ENCODE data around the gene OMD.
"Not testable (repeated sequence)": the region's sequence is repeated elsewhere in the genome, so short reads cannot be mapped to it uniquely, and the experiment has no call there.

The OMD gene

GRCh38 chr9:92411157-92411556 lies 13.1 kb downstream of the OMD start:
- DNase-seq: not testable (repeated sequence)

DNA sequence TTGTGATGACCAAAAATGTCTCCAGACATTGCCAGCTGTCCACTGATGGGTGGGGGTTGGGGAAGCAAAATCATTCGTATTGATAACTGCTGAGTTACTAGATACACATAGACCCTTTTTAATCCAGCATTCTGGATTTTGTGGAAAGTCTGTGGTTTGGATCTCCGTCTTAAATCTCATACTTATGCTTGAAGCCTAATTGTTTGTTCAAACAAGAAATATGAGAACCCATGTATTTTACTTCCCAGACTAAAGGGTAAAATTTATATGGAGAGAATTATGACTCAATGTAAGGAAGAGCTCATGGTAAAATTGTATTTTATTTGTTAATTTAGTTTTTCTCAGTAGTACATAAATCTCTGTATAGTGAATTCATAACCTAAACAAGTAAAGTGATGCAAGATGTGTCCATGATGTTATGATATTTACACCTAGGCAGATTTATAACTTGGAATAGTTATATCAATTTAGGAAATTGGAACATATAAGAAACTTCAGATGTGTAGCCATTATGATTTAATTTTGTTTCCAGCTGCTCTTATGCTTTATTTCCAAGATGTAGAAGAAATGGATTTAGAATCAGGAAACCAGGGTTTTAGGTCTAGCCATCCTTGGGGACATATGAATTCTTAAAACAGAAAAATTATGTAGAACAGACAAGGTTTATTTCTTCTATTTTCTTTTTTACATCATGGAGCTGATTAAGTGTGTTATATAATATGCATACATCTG lies 15.4 kb downstream of the OMD start:
- DNase-seq: no peak

DNA sequence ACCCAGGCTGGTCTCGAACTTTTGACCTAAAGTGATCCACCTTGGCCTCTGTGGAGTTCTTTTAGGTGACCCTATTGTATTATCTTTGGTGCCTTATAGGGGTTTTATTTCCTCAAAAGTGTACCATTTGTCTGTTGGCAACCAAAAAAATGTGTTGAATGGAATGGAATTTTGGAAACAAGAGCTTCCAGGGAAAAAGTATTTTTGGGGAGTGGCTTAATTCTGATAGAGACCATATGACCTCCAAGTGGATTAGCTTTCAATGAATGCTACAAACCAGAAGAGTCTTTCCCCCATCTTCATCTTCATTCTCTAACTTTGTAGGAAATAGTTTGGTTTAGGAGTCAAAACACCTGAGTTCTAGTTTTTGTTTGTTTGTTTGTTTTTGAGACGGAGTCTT lies 16.5 kb downstream of the OMD start:
- no peak for DNase-seq

- DNase-seq: no peak
Measured at GRCh38 chr9:92406477-92406876, 17.8 kb downstream of the OMD start.

DNA sequence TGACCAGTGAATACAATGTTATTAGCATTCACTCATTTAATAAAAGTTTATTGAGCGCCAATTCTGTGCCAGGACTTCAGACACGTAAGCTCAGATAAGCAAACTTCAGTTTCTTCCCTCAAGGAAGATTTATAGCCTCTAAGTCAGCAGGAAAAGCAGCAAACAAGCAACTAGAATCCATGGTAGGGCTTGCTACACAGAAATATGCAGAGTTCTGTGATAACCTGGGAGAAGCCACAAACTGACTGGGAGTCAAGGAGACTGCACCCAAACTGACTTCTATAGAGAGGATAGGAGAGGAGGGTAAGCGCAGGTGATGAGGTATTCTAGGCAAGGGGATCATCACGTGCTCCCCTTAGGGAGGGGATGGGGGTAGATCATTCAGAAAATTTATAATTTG lies 18.5 kb downstream of the OMD start:
- DNase-seq: no peak

GRCh38 chr9:92404042-92404836 lies 20.0 kb downstream of the OMD start, which contains the start of gene OGN:
Gene OGN (minus strand): TSS chr9:92404578. CDS start chr9:92403407, 1,171 bp downstream.
- no peak for DNase-seq

GRCh38 chr9:92402826-92403745 lies 21.2 kb downstream of the OMD start:
- DNase-seq: no peak

DNA sequence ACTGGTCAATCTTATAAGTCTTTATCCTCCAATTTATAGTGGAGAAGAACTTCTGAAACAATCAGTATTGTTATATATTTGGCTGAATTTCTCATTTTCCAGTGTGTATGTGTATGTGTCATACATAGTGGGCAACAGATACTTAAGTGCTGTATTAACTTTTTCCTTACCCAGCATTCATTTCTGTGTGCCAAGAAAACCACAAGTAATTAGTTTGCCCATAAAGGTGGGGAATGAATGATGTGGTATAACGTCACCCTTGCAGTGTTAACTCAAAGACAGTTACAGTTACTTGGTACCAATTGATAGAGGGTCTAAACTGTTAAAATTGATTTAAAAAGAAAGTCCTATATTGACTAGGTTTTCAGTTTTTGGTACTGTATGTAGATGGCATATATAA lies 21.9 kb downstream of the OMD start:
- DNase-seq: no peak

GRCh38 chr9:92397853-92398252 lies 26.4 kb downstream of the OMD start:
- no peak for DNase-seq

DNA sequence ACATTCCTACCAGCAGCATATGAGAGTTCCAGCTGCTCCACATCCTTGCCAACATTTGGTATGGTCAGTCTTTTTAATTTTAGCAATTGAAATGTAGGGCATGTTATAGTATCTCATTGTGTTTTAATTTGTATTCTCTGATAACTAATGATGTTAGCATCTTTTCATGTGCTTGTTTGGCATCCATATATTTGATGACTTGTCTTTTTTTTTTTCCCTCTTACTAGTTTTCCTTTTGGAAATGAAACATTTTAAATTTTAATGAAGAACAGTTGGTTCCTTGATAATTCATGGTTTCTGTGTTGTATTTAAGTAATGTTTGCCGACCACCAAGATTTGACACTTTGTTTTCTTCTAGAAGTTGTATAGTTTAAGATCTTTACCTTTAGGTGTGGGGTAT lies 28.7 kb downstream of the OMD start:
- DNase-seq: no peak

- DNase-seq: no peak
Measured at GRCh38 chr9:92393686-92394085, 30.6 kb downstream of the OMD start.

DNA sequence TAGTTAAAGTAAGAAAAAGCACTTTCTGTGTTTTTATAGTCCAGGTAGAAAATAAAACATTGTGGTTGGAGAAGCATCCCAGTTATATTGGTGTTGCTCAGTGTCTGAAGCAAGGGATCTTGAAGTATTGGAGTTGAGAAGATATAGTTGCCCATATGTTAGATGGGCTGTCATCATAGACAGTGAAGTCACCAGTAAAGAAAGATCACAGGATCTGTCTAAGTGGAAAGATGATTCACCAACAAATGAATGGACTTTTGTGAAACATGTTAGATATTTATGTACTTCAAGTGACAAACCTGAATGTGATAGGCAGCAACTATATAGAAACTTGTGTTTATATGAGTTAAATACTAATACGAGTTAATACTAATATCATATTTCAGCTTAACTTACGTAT lies 31.6 kb downstream of the OMD start:
- DNase-seq: no peak

- no peak for DNase-seq
Measured at GRCh38 chr9:92385953-92386352, 38.3 kb downstream of the OMD start.

DNA sequence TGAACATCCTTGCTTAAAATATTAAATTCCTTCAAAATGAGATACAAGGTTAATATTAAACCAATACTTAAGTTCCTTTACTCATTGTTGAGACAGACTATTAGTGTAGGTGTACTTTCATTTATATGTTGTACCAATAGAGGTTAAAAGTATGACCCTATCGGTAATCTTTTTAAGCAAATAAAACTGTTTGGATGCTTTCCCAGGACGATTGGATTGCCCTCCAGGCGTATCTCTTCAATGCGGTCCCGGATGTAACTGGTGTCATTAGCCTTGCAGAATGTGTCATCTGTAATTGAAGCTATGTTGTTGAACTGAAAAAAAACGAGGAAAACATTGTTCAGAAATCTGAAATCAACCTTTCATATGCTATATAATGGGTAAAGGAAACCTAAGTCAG lies 38.8 kb downstream of the OMD start:
- DNase-seq: no peak

- DNase-seq: no peak
Measured at GRCh38 chr9:92385001-92385400, 39.3 kb downstream of the OMD start.

GRCh38 chr9:92384375-92384774 lies 39.9 kb downstream of the OMD start:
- no peak for DNase-seq

GRCh38 chr9:92381775-92382174 lies 42.5 kb downstream of the OMD start:
- no peak for DNase-seq

DNA sequence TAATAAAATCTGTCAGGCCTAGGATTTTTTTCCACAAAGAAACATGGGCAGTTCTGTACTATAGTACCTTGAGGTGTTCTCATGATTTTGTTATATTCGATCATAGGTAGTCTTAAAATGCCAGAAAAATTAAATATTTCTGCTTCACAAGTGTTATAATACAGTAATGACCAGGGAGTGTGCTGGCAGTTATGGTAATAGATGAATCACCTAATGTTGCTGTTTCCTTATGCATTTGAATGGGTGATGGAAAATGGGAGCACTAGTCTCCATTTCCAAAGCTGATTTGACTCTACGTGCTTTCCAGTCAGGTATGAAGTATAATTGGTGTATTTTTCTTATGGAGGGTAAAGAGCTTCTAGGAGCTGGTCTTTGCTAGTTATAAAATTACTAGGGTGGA lies 43.7 kb downstream of the OMD start:
- DNase-seq: no peak

- peak; percentile 80 for DNase-seq
Measured at GRCh38 chr9:92378865-92379560, 45.3 kb downstream of the OMD start.

- peak; percentile 62 for DNase-seq
Measured at GRCh38 chr9:92377876-92378275, 46.4 kb downstream of the OMD start.

DNA sequence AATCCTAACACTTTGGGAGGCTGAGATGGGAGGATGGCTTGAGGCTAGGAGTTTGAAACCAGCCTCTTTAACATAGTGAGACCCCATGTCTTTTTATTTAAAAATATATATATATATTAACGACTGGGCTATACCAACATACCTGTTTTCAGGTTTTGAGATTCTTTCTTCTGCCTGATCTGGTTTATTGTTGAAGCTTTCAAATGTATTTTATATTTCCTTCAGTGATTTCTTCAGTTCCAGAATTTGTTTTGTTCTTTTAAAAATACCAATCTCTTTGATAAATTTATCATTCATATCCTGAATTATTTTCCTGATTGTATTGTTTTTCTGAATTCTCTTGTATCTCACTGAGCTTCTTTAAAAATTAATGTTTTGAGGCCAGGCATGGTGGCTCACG lies 51.1 kb downstream of the OMD start:
- no peak for DNase-seq

GRCh38 chr9:92369075-92369474 lies 55.2 kb downstream of the OMD start:
- DNase-seq: no peak

Measured in islet precursor cell (in vitro differentiated cells).